Measurements from ENCODE around the gene PRICKLE3.

DNA sequence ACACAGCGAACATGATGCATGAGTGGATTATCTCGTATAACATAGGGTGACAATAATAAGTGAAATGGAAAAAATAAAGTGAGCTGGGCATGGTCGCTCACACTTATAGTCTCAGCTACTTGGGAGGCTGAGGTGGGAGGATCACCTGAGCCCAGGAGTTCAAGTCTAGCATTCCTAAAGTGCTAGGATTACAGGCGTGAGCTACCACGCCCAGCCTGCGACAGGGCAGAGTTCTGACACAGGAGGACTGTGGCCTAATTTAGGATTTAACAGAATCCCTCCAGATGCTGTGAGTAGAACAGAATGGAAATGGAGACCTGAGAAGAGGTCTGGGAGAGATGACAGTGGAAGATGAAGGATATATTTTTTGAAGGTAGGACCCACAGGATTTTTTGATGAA, 3.4 kb upstream of the PRICKLE3 start:
- TF ChIP-seq, protein P1, sequence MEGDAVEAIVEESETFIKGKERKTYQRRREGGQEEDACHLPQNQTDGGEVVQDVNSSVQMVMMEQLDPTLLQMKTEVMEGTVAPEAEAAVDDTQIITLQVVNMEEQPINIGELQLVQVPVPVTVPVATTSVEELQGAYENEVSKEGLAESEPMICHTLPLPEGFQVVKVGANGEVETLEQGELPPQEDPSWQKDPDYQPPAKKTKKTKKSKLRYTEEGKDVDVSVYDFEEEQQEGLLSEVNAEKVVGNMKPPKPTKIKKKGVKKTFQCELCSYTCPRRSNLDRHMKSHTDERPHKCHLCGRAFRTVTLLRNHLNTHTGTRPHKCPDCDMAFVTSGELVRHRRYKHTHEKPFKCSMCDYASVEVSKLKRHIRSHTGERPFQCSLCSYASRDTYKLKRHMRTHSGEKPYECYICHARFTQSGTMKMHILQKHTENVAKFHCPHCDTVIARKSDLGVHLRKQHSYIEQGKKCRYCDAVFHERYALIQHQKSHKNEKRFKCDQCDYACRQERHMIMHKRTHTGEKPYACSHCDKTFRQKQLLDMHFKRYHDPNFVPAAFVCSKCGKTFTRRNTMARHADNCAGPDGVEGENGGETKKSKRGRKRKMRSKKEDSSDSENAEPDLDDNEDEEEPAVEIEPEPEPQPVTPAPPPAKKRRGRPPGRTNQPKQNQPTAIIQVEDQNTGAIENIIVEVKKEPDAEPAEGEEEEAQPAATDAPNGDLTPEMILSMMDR (IDR thresholded peaks at IDR 0.05), result no peak
- no peak for TF ChIP-seq POLR2A (IDR thresholded peaks at IDR 0.05)
